A549 (cell line): ENCODE results near the gene UNC13A. TPM values are rescaled to one million over a fixed set of nuclear protein-coding genes. Genes with fewer than 3 reads are reported as not detected.

Experiments used
- ATAC-seq, 2 experiments: fragments of 200-7000 bp in 1 of 2; fragments of >200 bp in 1 of 2; cut with Nextera tagmentation in 1 of 2; cut with Tn5 transposase in 1 of 2; 3 replicates each; pipeline versions ENCODE4 v1.8.0 to v1.9.1; 2018 to 2020; ENCODE audit warnings: mild to moderate bottlenecking in 1 of 2, moderate library complexity in 1 of 2
- CTCF ChIA-PET: fragments of 300-600 bp; sonication (Branson Sonifier 250); formaldehyde crosslinking; extraction: SDS; loops from one replicate; lab custom pipeline; 2021; ENCODE audit warnings: antibody characterized with exemption, inconsistent platforms; lab: Yijun Ruan, JAX
- POLR2A ChIA-PET: fragments of 350-600 bp; formaldehyde crosslinking; extraction: SDS; loops from one replicate; lab custom pipeline; 2021; ENCODE audit warnings: antibody characterized with exemption, inconsistent platforms; lab: Yijun Ruan, JAX
- DNase-seq, 2 experiments: peaks; one replicate each; pipeline versions ENCODE4 v3.0.0 to v3.0.0-alpha.2; 2011 to 2016; ENCODE audit warnings: low read depth in 1 of 2, low spot score in 1 of 2
- FAIRE-seq: peaks from 2 replicates; lab custom pipeline; 2011; peaks lifted over from hg19 to GRCh38; lab: Jason Lieb, UNC
- H3K27ac ChIP-seq, 2 experiments: fragments of >200 bp; sonication (Bioruptor Twin); formaldehyde crosslinking; 3 replicates each; pipeline ENCODE4 v1.5.1; 2016 to 2017
- H3K4me1 ChIP-seq: fragments of >200 bp; sonication (Bioruptor Twin); formaldehyde crosslinking; 3 replicates; pipeline ENCODE4 v1.6.1; 2016
- H3K4me2 ChIP-seq: fragments of >200 bp; sonication (Bioruptor Twin); formaldehyde crosslinking; 3 replicates; pipeline ENCODE4 v1.6.1; 2016
- H3K4me3 ChIP-seq: fragments of >200 bp; sonication (Bioruptor Twin); formaldehyde crosslinking; 3 replicates; pipeline ENCODE4 v1.5.1; 2016
- H3K9me3 ChIP-seq: fragments of >200 bp; sonication (Bioruptor Twin); formaldehyde crosslinking; 3 replicates; pipeline ENCODE4 v1.6.1; 2016
- CEBPB ChIP-seq, 2 experiments: fragments of >200 bp in 1 of 2; sonication (Bioruptor Twin) in 1 of 2; formaldehyde crosslinking in 1 of 2; IDR thresholded peaks; 2 replicates each; pipeline ENCODE4 v1.6.1; 2012 to 2016
- CHD4 ChIP-seq: fragments of 200-600 bp; sonication (generic); IDR thresholded peaks from 2 replicates; pipeline ENCODE4 v1.6.1; 2016; ENCODE audit warnings: antibody characterized with exemption, mild to moderate bottlenecking, borderline replicate concordance
- EHF ChIP-seq: fragments of 250-450 bp; sonication (Bioruptor Pico); IDR thresholded peaks from 2 replicates; pipeline ENCODE4 v1.5.0; 2020; ENCODE audit warnings: mild to moderate bottlenecking
- ELK1 ChIP-seq: fragments of 150-350 bp; IDR thresholded peaks from 2 replicates; pipeline ENCODE4 v1.6.1; 2014; ENCODE audit warnings: low read depth, mild to moderate bottlenecking, low read length
- GATA3 ChIP-seq: IDR thresholded peaks from 2 replicates; pipeline ENCODE4 v1.6.1; 2012; ENCODE audit warnings: borderline replicate concordance
- HES2 ChIP-seq: fragments of >200 bp; sonication (Bioruptor Twin); formaldehyde crosslinking; IDR thresholded peaks from 2 replicates; pipeline ENCODE4 v1.6.1; 2016
- HOXB5 ChIP-seq: fragments of 250-450 bp; sonication (Bioruptor Pico); IDR thresholded peaks from 2 replicates; pipeline ENCODE4 v1.5.0; 2020; ENCODE audit warnings: mild to moderate bottlenecking, moderate library complexity
- KDM5A ChIP-seq: fragments of 200-600 bp; sonication (generic); IDR thresholded peaks from 2 replicates; pipeline ENCODE4 v1.6.1; 2016; ENCODE audit warnings: antibody characterized with exemption, mild to moderate bottlenecking
- MAZ ChIP-seq: fragments of 150-350 bp; IDR thresholded peaks from 2 replicates; pipeline ENCODE4 v1.6.1; 2014; ENCODE audit warnings: antibody characterized with exemption, low read depth, low read length, borderline replicate concordance
- NFE2L2 ChIP-seq: fragments of 150-350 bp; conservative IDR thresholded peaks from 2 replicates; pipeline ENCODE4 v1.6.1; 2014; ENCODE audit warnings: low read length
- NPAS2 ChIP-seq: fragments of 250-450 bp; sonication (Bioruptor Pico); IDR thresholded peaks from 2 replicates; pipeline ENCODE4 v1.8.0; 2022; ENCODE audit warnings: mild to moderate bottlenecking, moderate library complexity, borderline replicate concordance
- PBX3 ChIP-seq: IDR thresholded peaks from 2 replicates; pipeline ENCODE4 v1.6.1; 2012
- POLR2A ChIP-seq: IDR thresholded peaks from 2 replicates; pipeline ENCODE4 v1.6.1; 2012; ENCODE audit warnings: mild to moderate bottlenecking, low read length
- POLR2AphosphoS2 ChIP-seq: conservative IDR thresholded peaks from 2 replicates; pipeline ENCODE4 v1.6.1; 2012; ENCODE audit warnings: low read length, improper control_type of control experiment, inconsistent platforms
- RAD21 ChIP-seq, 2 experiments: fragments of >200 bp in 1 of 2; sonication (Bioruptor Twin) in 1 of 2; formaldehyde crosslinking in 1 of 2; IDR thresholded peaks in 1 of 2; conservative IDR thresholded peaks in 1 of 2; 2 replicates in 1 of 2; 3 replicates in 1 of 2; pipeline ENCODE4 v1.6.1; 2012 to 2018; ENCODE audit warnings: inconsistent platforms in 1 of 2
- TFCP2L1 ChIP-seq: fragments of 250-450 bp; sonication (Bioruptor Pico); IDR thresholded peaks from 2 replicates; pipeline ENCODE4 v1.5.0; 2021; ENCODE audit warnings: mild to moderate bottlenecking
- TP53 ChIP-seq: fragments of 250-450 bp; sonication (Bioruptor Pico); IDR thresholded peaks from 2 replicates; pipeline ENCODE4 v1.5.0; 2021; ENCODE audit warnings: mild to moderate bottlenecking, moderate library complexity
- ZFP36 ChIP-seq: fragments of 450-650 bp; IDR thresholded peaks from 2 replicates; pipeline ENCODE4 v1.6.1; 2014; ENCODE audit warnings: borderline replicate concordance; ENCODE audit not compliant: partially characterized antibody
- ZNF302 ChIP-seq: fragments of 250-450 bp; sonication (Bioruptor Pico); IDR thresholded peaks from 2 replicates; pipeline ENCODE4 v1.9.0; 2021; ENCODE audit warnings: inconsistent platforms, mild to moderate bottlenecking, moderate library complexity
- WGBS: methylation state at CpG from one replicate; pipeline ENCODE4 v1.1.6; 2017; ENCODE audit errors: missing lambda C conversion rate; 5-methylcytosine and 5-hydroxymethylcytosine counted together
- polyA plus RNA-seq, 4 experiments: library from polyadenylated mRNA; depleted of rRNA in 3 of 4; stranded (reverse); fragments of >200 nt; fragmentation: RNase III in 1 of 4; extraction: RNeasy Plus Mini Kit Qiagen cat#74134 plus additional on column Dnase treatment in 1 of 4; gene quantifications; 2 replicates in 3 of 4; 3 replicates in 1 of 4; pipeline ENCODE4 v1.2.3, GENCODE V29; 2011 to 2017

Gene UNC13A
- polyA plus RNA-seq, 2 of the 4 experiments (the other 2 are of a cell fraction) = 3.1 to 4.2 TPM

GRCh38 chr19:17688853-17689595 lies 870 bp upstream of the UNC13A start:
- DNase-seq (no peak), ATAC-seq (peak in 1 of 2 experiments; percentile 4; a peak in 2 of 6 replicates), FAIRE-seq (no peak)
- H3K4me1 ChIP-seq = peaks cover 29% of the 10 kb centered on the region
- H3K4me3 ChIP-seq = no peak overlapping the region
- ChIA-PET CTCF (interaction anchor here (1.2 kb wide), 1 partner anchor 78 kb away, joined by 3 read pairs; no protein-coding TSS in a partner anchor), POLR2A (no interaction called here)
- peak overlapping the region in 1 of 2 experiments; percentile 92; a peak in 2 of 6 replicates for H3K27ac ChIP-seq
- WGBS = 50% methylated on average over 10 of the region's 10 CpGs
- H3K9me3 ChIP-seq = no peaks in the 10 kb centered on the region
- H3K4me2 ChIP-seq = peak overlapping the region; percentile 86; the same call in 2 of the 3 replicates
- TF ChIP-seq CEBPB (IDR thresholded peaks at IDR 0.05) = 0 out of 4 replicates have a peak, but pooled peaks of 1 of the 2 experiments have one; percentile 46
- no peak for TF ChIP-seq HOXB5
- TF ChIP-seq ZFP36 = peak; percentile 44
- TF ChIP-seq TP53 (CRISPR knock-in tag) = no peak
- no peak for TF ChIP-seq EHF (CRISPR knock-in tag)
- no peak for TF ChIP-seq MAZ
- TF ChIP-seq RAD21 (conservative IDR thresholded peaks at IDR 0.05 in 1 of 2, IDR thresholded peaks at IDR 0.05 in 1 of 2) = no peak
- TF ChIP-seq NFE2L2 = no peak

GRCh38 chr19:17687141-17687856 lies 855 bp downstream of the UNC13A start:
- peak; percentile 32 to 34; a peak in 4 of 6 replicates for ATAC-seq
- DNase-seq = peak in 1 of 2 experiments; percentile 52
- CTCF ChIA-PET = interaction anchor here (1.5 kb wide), 1 partner anchor 81 kb away, joined by 3 read pairs; no protein-coding TSS in a partner anchor
- Histone ChIP-seq H3K4me1 (peaks cover 29% of the 10 kb centered on the region), H3K4me3 (peak overlapping the region; percentile 50), H3K27ac (peak overlapping the region; percentile 84 to 92)
- WGBS = 6% methylated on average over 22 of the region's 24 CpGs
- POLR2A ChIA-PET = interaction anchor here (0.6 kb wide), 2 partner anchors 10 to 130 kb away, joined by 3 read pairs; no protein-coding TSS in a partner anchor
- FAIRE-seq = no peak
- no peak for TF ChIP-seq GATA3
- no peak for TF ChIP-seq CHD4
- no peak for TF ChIP-seq PBX3
- no peak for TF ChIP-seq TP53 (CRISPR knock-in tag)
- no peak for TF ChIP-seq TFCP2L1 (CRISPR knock-in tag)
- TF ChIP-seq POLR2A = no peak
- TF ChIP-seq KDM5A = no peak
- TF ChIP-seq CEBPB (IDR thresholded peaks at IDR 0.05) = no peak
- TF ChIP-seq NPAS2 (CRISPR knock-in tag) = no peak
- TF ChIP-seq ZNF302 = no peak
- TF ChIP-seq HES2 = no peak
- TF ChIP-seq POLR2AphosphoS2 = no peak
- no peak for TF ChIP-seq ELK1
- TF ChIP-seq ZFP36 = no peak
- TF ChIP-seq, all 56 proteins: peak for 0
- H3K9me3 ChIP-seq = no peaks in the 10 kb centered on the region
- peak overlapping the region; percentile 86 for H3K4me2 ChIP-seq
